ENCODE measurements around the gene FILIP1L.

DNA sequence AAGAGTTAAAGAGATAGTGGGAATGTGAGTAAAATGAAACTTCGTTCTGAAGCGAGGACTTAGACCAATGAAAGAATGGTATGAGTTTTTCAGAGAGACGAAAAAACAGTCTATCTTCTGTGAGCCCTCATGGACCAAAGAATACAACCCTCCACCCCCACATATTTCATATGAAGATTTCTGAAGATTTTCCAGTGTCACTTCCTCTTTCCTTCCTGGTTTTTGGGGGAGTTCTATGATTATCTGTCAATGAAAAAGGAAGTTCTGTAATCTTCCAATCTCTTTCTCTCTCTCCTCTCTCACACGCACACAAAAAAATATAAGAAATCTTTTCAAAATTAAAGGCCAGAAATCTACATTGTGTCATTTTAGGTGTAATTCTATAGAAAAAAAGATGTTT lies 269.0 kb downstream of the FILIP1L start:
- TF ChIP-seq, protein P1, sequence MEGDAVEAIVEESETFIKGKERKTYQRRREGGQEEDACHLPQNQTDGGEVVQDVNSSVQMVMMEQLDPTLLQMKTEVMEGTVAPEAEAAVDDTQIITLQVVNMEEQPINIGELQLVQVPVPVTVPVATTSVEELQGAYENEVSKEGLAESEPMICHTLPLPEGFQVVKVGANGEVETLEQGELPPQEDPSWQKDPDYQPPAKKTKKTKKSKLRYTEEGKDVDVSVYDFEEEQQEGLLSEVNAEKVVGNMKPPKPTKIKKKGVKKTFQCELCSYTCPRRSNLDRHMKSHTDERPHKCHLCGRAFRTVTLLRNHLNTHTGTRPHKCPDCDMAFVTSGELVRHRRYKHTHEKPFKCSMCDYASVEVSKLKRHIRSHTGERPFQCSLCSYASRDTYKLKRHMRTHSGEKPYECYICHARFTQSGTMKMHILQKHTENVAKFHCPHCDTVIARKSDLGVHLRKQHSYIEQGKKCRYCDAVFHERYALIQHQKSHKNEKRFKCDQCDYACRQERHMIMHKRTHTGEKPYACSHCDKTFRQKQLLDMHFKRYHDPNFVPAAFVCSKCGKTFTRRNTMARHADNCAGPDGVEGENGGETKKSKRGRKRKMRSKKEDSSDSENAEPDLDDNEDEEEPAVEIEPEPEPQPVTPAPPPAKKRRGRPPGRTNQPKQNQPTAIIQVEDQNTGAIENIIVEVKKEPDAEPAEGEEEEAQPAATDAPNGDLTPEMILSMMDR (IDR thresholded peaks at IDR 0.05; ENCODE audit: borderline replicate concordance, extremely low read depth, low read length, poor library complexity, severe bottlenecking), result no peak
- no peak for TF ChIP-seq EZH2 (IDR thresholded peaks at IDR 0.05; ENCODE audit: borderline replicate concordance, low read depth, low read length, severe bottlenecking)
